Gastrocnemius medialis (tissue), 4 donors: Measurements from ENCODE around the gene NCF4. TPM values are rescaled to one million over a fixed set of nuclear protein-coding genes. Genes with fewer than 3 reads are reported as not detected.

Experiments used
- ATAC-seq, 2 donors: fragments of 150-250 bp; one replicate each; pipeline ENCODE4 v1.9.1; 2016
- DNase-seq, 2 donors: peaks; one replicate each; pipeline ENCODE4 v3.0.0-alpha.2; 2019
- H3K27ac ChIP-seq, 4 donors: fragments of 200-600 bp; sonication (generic); 1 replicate in 1 of 4; 2 replicates in 3 of 4; pipeline ENCODE4 v1.5.1; 2016 to 2018; ENCODE audit warnings: mild to moderate bottlenecking in 2 of 4, moderate library complexity in 1 of 4
- H3K27me3 ChIP-seq, 3 donors: fragments of 200-600 bp; sonication (generic) in 2 of 3; 1 replicate in 1 of 3; 2 replicates in 2 of 3; pipeline versions ENCODE4 v1.5.1 to v1.6.0; 2016 to 2019; ENCODE audit warnings: mild to moderate bottlenecking in 1 of 3, moderate library complexity in 1 of 3
- H3K36me3 ChIP-seq, 2 donors: fragments of 200-600 bp; sonication (generic) in 1 of 2; one replicate each; pipeline ENCODE4 v1.5.1; 2017 to 2018
- H3K4me1 ChIP-seq, 2 donors: fragments of 200-600 bp; sonication (generic) in 1 of 2; one replicate each; pipeline ENCODE4 v1.5.1; 2016 to 2017; ENCODE audit warnings: mild to moderate bottlenecking in 2 of 2
- H3K4me3 ChIP-seq, 4 donors: fragments of 200-600 bp; sonication (generic) in 3 of 4; 1 replicate in 1 of 4; 2 replicates in 3 of 4; pipeline ENCODE4 v1.5.1; 2016 to 2019; ENCODE audit warnings: mild to moderate bottlenecking in 2 of 4
- H3K9me3 ChIP-seq, 3 donors: fragments of 200-600 bp; sonication (generic) in 2 of 3; 1 replicate in 1 of 3; 2 replicates in 2 of 3; pipeline ENCODE4 v1.5.1; 2016 to 2019
- CTCF ChIP-seq, 5 experiments: fragments of 450-650 bp in 3 of 5; fragments of 200-600 bp in 2 of 5; sonication (generic) in 2 of 5; IDR thresholded peaks in 4 of 5; conservative IDR thresholded peaks in 1 of 5; 1 replicate in 4 of 5; 2 replicates in 1 of 5; pipeline ENCODE4 v1.5.1; 2016 to 2019; ENCODE audit warnings: antibody characterized with exemption in 5 of 5, mild to moderate bottlenecking in 3 of 5, moderate library complexity in 3 of 5
- POLR2A ChIP-seq, 2 donors: fragments of 450-650 bp; IDR thresholded peaks; one replicate each; pipeline ENCODE4 v1.6.1; 2017; ENCODE audit warnings: antibody characterized with exemption in 2 of 2, mild to moderate bottlenecking in 2 of 2, moderate library complexity in 2 of 2
- in situ Hi-C, 4 donors: fragments of 200-750 bp; cut with MboI; loops; one replicate each; pipeline versions ENCODE4 v1.15.0 to v1.8.0; 2017; ENCODE audit warnings: low sequenced_read_pairs in 4 of 4
- intact Hi-C: fragments of 100-400 bp; cut with DNase I; formaldehyde crosslinking; loops from one replicate; pipeline ENCODE4 v1.15.1; 2023; ENCODE audit warnings: low total_unique reads
- total RNA-seq, 4 donors: library from RNA; depleted of rRNA; stranded (reverse); fragments of >200 nt; gene quantifications; one replicate each; pipeline versions ENCODE4 v1.1.0 to v1.2.3, GENCODE V29; 2016

Gene NCF4
- total RNA-seq, 4 donors from 2014 or later, result 1.8 to 5.5 (median 2.9) TPM

- intact Hi-C loops, result no loop called here
- no peaks in the 10 kb centered on the region for H3K9me3 ChIP-seq
- H3K4me3 ChIP-seq, result no peak overlapping the region
- no peaks in the 10 kb centered on the region for H3K4me1 ChIP-seq
- DNase-seq (no peak), ATAC-seq (no peak)
- H3K27me3 ChIP-seq, result peaks cover 0 to 8% (median 0%) of the 10 kb centered on the region in 3 donors
- TF ChIP-seq CTCF (IDR thresholded peaks at IDR 0.05 in 4 of 5, conservative IDR thresholded peaks at IDR 0.05 in 1 of 5) (no peak), POLR2A (IDR thresholded peaks at IDR 0.05) (no peak)
- H3K36me3 ChIP-seq, result no peaks in the 10 kb centered on the region
- H3K27ac ChIP-seq, result no peak overlapping the region
- in situ Hi-C loops, result no loop called here
Measured at GRCh38 chr22:36828815-36829214, 32.0 kb upstream of the NCF4 start.

GRCh38 chr22:36829370-36830002 lies 31.3 kb upstream of the NCF4 start:
- intact Hi-C loops, result no loop called here
- H3K27ac ChIP-seq, result no peak overlapping the region
- no peaks in the 10 kb centered on the region for H3K36me3 ChIP-seq
- in situ Hi-C loops, result no loop called here
- no peak overlapping the region for H3K4me3 ChIP-seq
- no peaks in the 10 kb centered on the region for H3K4me1 ChIP-seq
- no peaks in the 10 kb centered on the region for H3K9me3 ChIP-seq
- TF ChIP-seq POLR2A (IDR thresholded peaks at IDR 0.05), result no peak
- no peak for TF ChIP-seq CTCF (IDR thresholded peaks at IDR 0.05 in 4 of 5, conservative IDR thresholded peaks at IDR 0.05 in 1 of 5)
- DNase-seq (no peak), ATAC-seq (no peak)
- peaks cover 0 to 2% (median 0%) of the 10 kb centered on the region in 3 donors for H3K27me3 ChIP-seq

DNA sequence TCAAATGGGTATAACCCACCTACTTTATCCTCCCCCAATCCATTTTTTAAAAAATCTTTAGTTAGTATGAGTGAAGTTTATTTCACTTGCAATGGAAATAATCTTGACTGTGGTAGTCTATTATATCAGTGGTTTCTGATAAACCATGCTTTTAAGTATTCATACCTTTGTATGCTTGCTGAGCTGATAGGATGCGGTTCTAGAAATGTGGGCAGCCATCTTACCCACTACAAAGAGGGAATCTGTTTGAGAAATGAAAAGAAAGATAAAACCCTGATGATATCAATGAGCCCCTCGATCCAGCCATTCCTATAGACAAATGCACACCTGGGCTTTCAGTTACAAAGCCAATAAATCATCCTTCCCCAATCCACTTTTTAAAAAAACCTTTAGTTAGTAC lies 30.2 kb upstream of the NCF4 start:
- no peaks in the 10 kb centered on the region for H3K9me3 ChIP-seq
- TF ChIP-seq CTCF (IDR thresholded peaks at IDR 0.05 in 4 of 5, conservative IDR thresholded peaks at IDR 0.05 in 1 of 5) (no peak), POLR2A (IDR thresholded peaks at IDR 0.05) (no peak)
- H3K4me3 ChIP-seq, result no peak overlapping the region
- peaks cover 0 to 1% (median 0%) of the 10 kb centered on the region in 3 donors for H3K27me3 ChIP-seq
- H3K36me3 ChIP-seq, result no peaks in the 10 kb centered on the region
- intact Hi-C loops, result no loop called here
- in situ Hi-C loops, result no loop called here
- no peak overlapping the region for H3K27ac ChIP-seq
- DNase-seq, result no peak
- H3K4me1 ChIP-seq, result no peaks in the 10 kb centered on the region
- ATAC-seq, result no peak

DNA sequence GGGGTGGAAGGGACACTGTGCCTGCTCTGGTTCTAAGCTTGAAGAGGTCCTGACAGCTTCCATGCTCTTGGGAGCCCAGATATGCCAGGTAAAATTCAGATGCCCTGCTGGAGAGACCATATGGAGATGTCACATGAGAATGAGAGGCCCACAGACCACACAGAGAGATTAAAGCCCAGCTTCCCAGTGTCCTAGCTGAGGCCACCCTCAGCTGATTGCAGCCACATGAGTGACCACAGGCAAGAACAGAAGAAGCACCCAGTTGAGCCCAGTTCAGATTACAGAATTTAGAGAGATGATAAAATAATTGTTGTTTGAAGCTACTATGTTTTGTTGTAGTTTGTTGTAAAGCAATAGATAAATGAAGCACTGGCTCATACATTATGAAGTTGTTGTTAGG lies 29.6 kb upstream of the NCF4 start:
- Histone ChIP-seq H3K36me3 (no peaks in the 10 kb centered on the region), H3K4me1 (no peaks in the 10 kb centered on the region), H3K4me3 (no peak overlapping the region), H3K9me3 (no peaks in the 10 kb centered on the region), H3K27ac (no peak overlapping the region), H3K27me3 (peaks cover 0 to 7% (median 0%) of the 10 kb centered on the region in 3 donors)
- intact Hi-C loops, result no loop called here
- TF ChIP-seq POLR2A (IDR thresholded peaks at IDR 0.05) (no peak), CTCF (IDR thresholded peaks at IDR 0.05 in 4 of 5, conservative IDR thresholded peaks at IDR 0.05 in 1 of 5) (no peak)
- no peak for DNase-seq
- no peak for ATAC-seq
- in situ Hi-C loops, result no loop called here

DNA sequence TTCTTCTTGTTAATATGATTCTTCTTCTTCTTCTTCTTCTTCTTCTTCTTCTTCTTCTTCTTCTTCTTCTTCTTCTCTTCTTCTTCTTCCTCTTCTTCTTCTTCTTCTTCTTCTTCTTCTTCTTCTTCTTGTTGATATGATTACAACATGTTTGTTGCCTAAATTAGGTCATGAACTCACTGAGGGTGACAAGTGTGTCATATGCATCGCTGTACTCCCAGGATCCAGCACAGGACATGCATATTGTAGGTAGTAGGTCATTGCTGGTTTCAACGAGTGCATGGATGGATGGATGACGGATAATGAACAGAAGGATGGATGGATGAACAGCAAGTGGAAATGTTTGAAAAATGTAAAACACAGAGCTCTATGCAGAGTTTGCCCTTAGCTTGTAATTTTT lies 29.1 kb upstream of the NCF4 start:
- no peak overlapping the region for H3K27ac ChIP-seq
- no peak overlapping the region for H3K4me3 ChIP-seq
- no peaks in the 10 kb centered on the region for H3K4me1 ChIP-seq
- no peak for TF ChIP-seq POLR2A (IDR thresholded peaks at IDR 0.05)
- no peak for TF ChIP-seq CTCF (IDR thresholded peaks at IDR 0.05 in 4 of 5, conservative IDR thresholded peaks at IDR 0.05 in 1 of 5)
- DNase-seq (no peak), ATAC-seq (no peak)
- peaks cover 0 to 8% (median 0%) of the 10 kb centered on the region in 3 donors for H3K27me3 ChIP-seq
- no peaks in the 10 kb centered on the region for H3K9me3 ChIP-seq
- intact Hi-C loops, result no loop called here
- H3K36me3 ChIP-seq, result no peaks in the 10 kb centered on the region
- in situ Hi-C loops, result no loop called here
